Endothelial cell of umbilical vein (primary cell): ENCODE results near the gene MYBPC1. TPM values are rescaled to one million over a fixed set of nuclear protein-coding genes. Genes with fewer than 3 reads are reported as not detected.

Experiments used
- BruUV-seq: library from RNA; stranded (reverse); fragments of 400-500 nt; replicated peaks from 2 replicates; lab custom pipeline; 2021; lab: Mats Ljungman, UMichigan
- CTCF ChIA-PET: fragments of 300-600, 350-600 bp; sonication (Branson Sonifier 250); formaldehyde crosslinking; loops from one replicate; lab custom pipeline; 2021; ENCODE audit warnings: antibody characterized with exemption, inconsistent platforms; lab: Charles Lee
- POLR2A ChIA-PET: fragments of 300-600, 350-600 bp; sonication (Branson Sonifier 250); formaldehyde crosslinking; loops from one replicate; lab custom pipeline; 2021; ENCODE audit warnings: antibody characterized with exemption, inconsistent platforms; lab: Charles Lee
- DNase-seq: peaks from one replicate; pipeline ENCODE4 v3.0.0-alpha.2; 2011; ENCODE audit warnings: low read depth, low spot score
- FAIRE-seq: peaks from 2 replicates; lab custom pipeline; 2011; peaks lifted over from hg19 to GRCh38; lab: Jason Lieb, UNC
- H2AFZ ChIP-seq: 2 replicates; pipeline ENCODE4 v1.6.0; 2012; ENCODE audit warnings: low read depth, low read length, control low read depth, inconsistent platforms
- H3K27ac ChIP-seq: 2 replicates; pipeline ENCODE4 v1.5.1; 2011; ENCODE audit warnings: low read depth, mild to moderate bottlenecking, control low read depth, low read length, moderate library complexity; ENCODE audit not compliant: insufficient read depth
- H3K27me3 ChIP-seq, 2 experiments: 2 replicates each; pipeline versions ENCODE4 v1.6.0 to v1.6.1; 2011; ENCODE audit warnings: low read length in 2 of 2, mixed read lengths in 1 of 2; ENCODE audit not compliant: control insufficient read depth in 2 of 2, insufficient read depth in 2 of 2
- H3K36me3 ChIP-seq, 2 experiments: 2 replicates in 1 of 2; 3 replicates in 1 of 2; pipeline ENCODE4 v1.5.1; 2011; ENCODE audit warnings: low read length in 2 of 2, mild to moderate bottlenecking in 1 of 2, moderate library complexity in 1 of 2; ENCODE audit not compliant: control insufficient read depth in 2 of 2, insufficient read depth in 2 of 2; ENCODE audit errors: extremely low read depth in 1 of 2
- H3K4me1 ChIP-seq: 3 replicates; pipeline ENCODE4 v1.5.1; 2011; ENCODE audit warnings: mild to moderate bottlenecking, low read length; ENCODE audit not compliant: control insufficient read depth, insufficient read depth; ENCODE audit errors: extremely low read depth
- H3K4me2 ChIP-seq: 2 replicates; pipeline ENCODE4 v1.6.1; 2011; ENCODE audit warnings: low read length, control low read depth, mixed read lengths; ENCODE audit not compliant: insufficient read depth
- H3K4me3 ChIP-seq, 3 experiments: fragments of 200-600 bp in 1 of 3; sonication (generic), shearing (Covaris generic) in 1 of 3; replicated peaks in 1 of 3; 2 replicates each; pipeline ENCODE4 v1.5.1; 2011 to 2016; ENCODE audit warnings: control low read depth in 3 of 3, low read length in 3 of 3, mild to moderate bottlenecking in 2 of 3, inconsistent platforms in 1 of 3, low read depth in 1 of 3, moderate library complexity in 1 of 3; ENCODE audit not compliant: insufficient read depth in 1 of 3
- H3K79me2 ChIP-seq: 2 replicates; pipeline ENCODE4 v1.6.0; 2012; ENCODE audit warnings: low read length, inconsistent platforms; ENCODE audit not compliant: control insufficient read depth, insufficient read depth
- H3K9ac ChIP-seq: replicated peaks from 2 replicates; pipeline ENCODE3; 2011; ENCODE audit warnings: low read length, control low read depth; ENCODE audit not compliant: insufficient read depth; ENCODE audit errors: extremely low read depth
- H3K9me1 ChIP-seq: replicated peaks from 3 replicates; pipeline ENCODE4 v1.6.0; 2011; ENCODE audit warnings: mild to moderate bottlenecking, low read length; ENCODE audit not compliant: control insufficient read depth, insufficient read depth; ENCODE audit errors: extremely low read depth
- H3K9me3 ChIP-seq: replicated peaks from 2 replicates; pipeline ENCODE4 v1.5.1; 2012; ENCODE audit warnings: low read length, inconsistent platforms; ENCODE audit not compliant: control insufficient read depth, insufficient read depth
- H4K20me1 ChIP-seq: replicated peaks from 2 replicates; pipeline ENCODE3; 2011; ENCODE audit warnings: mild to moderate bottlenecking, low read length; ENCODE audit not compliant: control insufficient read depth, insufficient read depth; ENCODE audit errors: extremely low read depth
- CTCF ChIP-seq, 2 donors: IDR thresholded peaks; 1 replicate in 1 of 2; 2 replicates in 1 of 2; pipeline ENCODE4 v1.5.1; 2011; ENCODE audit warnings: low read length in 2 of 2, mild to moderate bottlenecking in 2 of 2, moderate library complexity in 2 of 2, control low read depth in 1 of 2, inconsistent platforms in 1 of 2, low read depth in 1 of 2; ENCODE audit not compliant: insufficient read depth in 1 of 2; ENCODE audit errors: extremely low read depth in 1 of 2
- EZH2 ChIP-seq: IDR thresholded peaks from 2 replicates; pipeline ENCODE4 v1.6.1; 2012; ENCODE audit warnings: borderline replicate concordance, low read depth, mild to moderate bottlenecking, moderate library complexity, low read length, inconsistent platforms; ENCODE audit not compliant: severe bottlenecking
- FOS ChIP-seq: IDR thresholded peaks from 2 replicates; pipeline ENCODE4 v1.6.1; 2011; ENCODE audit warnings: mild to moderate bottlenecking, low read length, moderate library complexity, borderline replicate concordance; ENCODE audit not compliant: insufficient read depth
- GATA2 ChIP-seq: IDR thresholded peaks from 2 replicates; pipeline ENCODE4 v1.7.0; 2011; ENCODE audit warnings: low read depth, mild to moderate bottlenecking, moderate library complexity, mixed read lengths, low read length; ENCODE audit not compliant: insufficient read length, insufficient read depth
- JUN ChIP-seq: IDR thresholded peaks from 2 replicates; pipeline ENCODE4 v1.6.1; 2011; ENCODE audit warnings: borderline replicate concordance, low read depth; ENCODE audit not compliant: insufficient read length, insufficient read depth
- MAX ChIP-seq: IDR thresholded peaks from 2 replicates; pipeline ENCODE4 v1.6.1; 2011; ENCODE audit not compliant: insufficient read depth, insufficient read length
- MYC ChIP-seq: IDR thresholded peaks from one replicate; pipeline ENCODE4 v1.6.1; 2011; ENCODE audit warnings: mild to moderate bottlenecking, low read depth, low read length
- POLR2A ChIP-seq: IDR thresholded peaks from 2 replicates; pipeline ENCODE4 v1.6.1; 2012; ENCODE audit warnings: low read depth, mild to moderate bottlenecking, control low read depth, low read length
- POLR2AphosphoS5 ChIP-seq: IDR thresholded peaks from 2 replicates; pipeline ENCODE4 v1.6.1; 2012; ENCODE audit warnings: low read depth, mild to moderate bottlenecking, control low read depth, low read length, moderate library complexity; ENCODE audit not compliant: insufficient read depth
- dilution Hi-C: fragments of 300-500 bp; cut with MboI; formaldehyde crosslinking; loops from one replicate; pipeline ENCODE4 v1.15.0; 2019; ENCODE audit warnings: low sequenced_read_pairs; ENCODE audit not compliant: extremely low pct_ligation_motif_present
- intact Hi-C: fragments of 100-400 bp; cut with micrococcal nuclease; formaldehyde crosslinking; loops from one replicate; pipeline ENCODE4 v1.10.0; 2022
- polyA plus RNA-seq, 4 experiments: library from polyadenylated mRNA; depleted of rRNA in 3 of 4; stranded (reverse) in 3 of 4; unstranded in 1 of 4; fragments of >200 nt; gene quantifications; 2 replicates each; pipeline versions ENCODE4 v1.2.1 to v1.2.3, GENCODE V29; 2011 to 2012; ENCODE audit warnings: missing spikeins in 1 of 4
- total RNA-seq: library from RNA; stranded (reverse); gene quantifications from 2 replicates; pipeline ENCODE4 v1.2.3, GENCODE V29; 2021

MYBPC1 gene
- total and polyA plus RNA-seq, 2 donors (not counting 3 experiments of a cell fraction or from before 2014, with no cell fraction given): not detected

- peak within 1 kb of the TSS; percentile 72 to 82 (median 81) for H3K4me3 ChIP-seq
- H3K9me1 ChIP-seq: no peaks in the 10 kb centered on the region
- H2AFZ ChIP-seq: peak within 1 kb of the TSS; percentile 98
- peaks cover 21% of the 10 kb centered on the region for H3K79me2 ChIP-seq
- peak; percentile 66 for FAIRE-seq
- no TSS peak for BruUV-seq
- peak within 1 kb of the TSS; percentile 19 for H3K27ac ChIP-seq
- CTCF ChIA-PET: interaction anchor here (0.6 kb wide), 1 partner anchor 207 kb away, joined by 4 read pairs; no protein-coding TSS in a partner anchor
- H3K27me3 ChIP-seq: no peaks in the 10 kb centered on the region
- POLR2A ChIA-PET: no interaction called here
- intact Hi-C loops (loop anchor here (5.0 to 10.0 kb wide), 2 partner anchors 290 to 1123 kb away; partner anchors contain the start of genes ARL1 and GAS2L3), dilution Hi-C loops (no loop called here)
- peak within 1 kb of the TSS; percentile 61 for H3K9ac ChIP-seq
- no peaks in the 10 kb centered on the region for H4K20me1 ChIP-seq
- TF ChIP-seq POLR2A (no peak), JUN (no peak), GATA2 (no peak), MAX (no peak), FOS (no peak), MYC (no peak), POLR2AphosphoS5 (no peak), EZH2 (no peak), CTCF (IDR thresholded peaks at IDR 0.05; ENCODE audit: extremely low read depth in 1 of 2, insufficient read depth in 1 of 2, low read depth in 1 of 2, low read length in 2 of 2) (no peak)
- peak; percentile 50 for DNase-seq
- no peaks in the 10 kb centered on the region for H3K36me3 ChIP-seq
- no peaks in the 10 kb centered on the region for H3K9me3 ChIP-seq
- H3K4me1 ChIP-seq: peaks cover 6% of the 10 kb centered on the region
- H3K4me2 ChIP-seq: peak within 1 kb of the TSS; percentile 87
These were observed 102.6 kb downstream of the MYBPC1 start, which contains the start of gene CHPT1 for GRCh38 chr12:101697197-101697929. Gene CHPT1, plus strand, starts transcription at chr12:101697640. Its CDS starts 222 bp downstream, at chr12:101697862.
